Adipocyte (in vitro differentiated cells): ENCODE results near the gene P4HA3.
"Not testable (repeated sequence)": the region's sequence is repeated elsewhere in the genome, so short reads cannot be mapped to it uniquely, and the experiment has no call there.

Experiments used
- DNase-seq: peaks from one replicate; pipeline ENCODE4 v3.0.0-alpha.2; 2015; ENCODE audit warnings: low read depth
- H3K27me3 ChIP-seq: replicated peaks from 2 replicates; pipeline ENCODE4 v1.7.0; 2013; ENCODE audit warnings: mild to moderate bottlenecking, low read length, moderate library complexity; ENCODE audit not compliant: control insufficient read depth, insufficient read depth
- H3K36me3 ChIP-seq: 2 replicates; pipeline ENCODE4 v1.7.0; 2013; ENCODE audit warnings: low read length, mild to moderate bottlenecking, moderate library complexity; ENCODE audit not compliant: control insufficient read depth, insufficient read depth, severe bottlenecking
- H3K4me1 ChIP-seq: 2 replicates; pipeline ENCODE4 v1.7.0; 2013; ENCODE audit warnings: mild to moderate bottlenecking, low read length, moderate library complexity; ENCODE audit not compliant: control insufficient read depth, insufficient read depth
- H3K4me3 ChIP-seq: 2 replicates; pipeline ENCODE4 v1.7.0; 2013; ENCODE audit warnings: mild to moderate bottlenecking, low read length, moderate library complexity
- H3K9ac ChIP-seq: 2 replicates; pipeline ENCODE4 v1.7.0; 2013; ENCODE audit warnings: mild to moderate bottlenecking, low read length, moderate library complexity
- H3K9me3 ChIP-seq: 2 replicates; pipeline ENCODE4 v1.7.0; 2013; ENCODE audit warnings: mild to moderate bottlenecking, low read length, moderate library complexity; ENCODE audit not compliant: control insufficient read depth

P4HA3 gene

GRCh38 chr11:74311352-74311926 is at the start of gene P4HA3:
P4HA3 (minus strand) TSS chr11:74311640; CDS start chr11:74311611, 29 bp downstream.
- Histone ChIP-seq H3K4me1 (peaks cover 15% of the 10 kb centered on the region), H3K9me3 (no peaks in the 10 kb centered on the region), H3K9ac (peak within 1 kb of the TSS; percentile 71), H3K27me3 (no peaks in the 10 kb centered on the region), H3K4me3 (peak within 1 kb of the TSS; percentile 78), H3K36me3 (no peaks in the 10 kb centered on the region)
- peak; percentile 62 for DNase-seq

- Histone ChIP-seq H3K9me3 (no peaks in the 10 kb centered on the region), H3K36me3 (no peaks in the 10 kb centered on the region), H3K27me3 (no peaks in the 10 kb centered on the region), H3K4me1 (no peaks in the 10 kb centered on the region), H3K4me3 (no peak overlapping the region), H3K9ac (no peak overlapping the region)
- DNase-seq = peak; percentile 32
Observed at GRCh38 chr11:74357449-74357848, 46.0 kb upstream of the P4HA3 start.

- DNase-seq = no peak
- no peaks in the 10 kb centered on the region for H3K27me3 ChIP-seq
- H3K4me3 ChIP-seq = no peak overlapping the region
- H3K9ac ChIP-seq = no peak overlapping the region
- H3K9me3 ChIP-seq = no peaks in the 10 kb centered on the region
- H3K36me3 ChIP-seq = no peaks in the 10 kb centered on the region
- no peaks in the 10 kb centered on the region for H3K4me1 ChIP-seq
Observed at GRCh38 chr11:74355626-74356025, 44.2 kb upstream of the P4HA3 start.

- peak; percentile 57 for DNase-seq
- Histone ChIP-seq H3K9ac (no peak overlapping the region), H3K9me3 (no peaks in the 10 kb centered on the region), H3K36me3 (no peaks in the 10 kb centered on the region), H3K4me3 (no peak overlapping the region), H3K27me3 (no peaks in the 10 kb centered on the region), H3K4me1 (no peaks in the 10 kb centered on the region)
Observed at GRCh38 chr11:74354036-74354435, 42.6 kb upstream of the P4HA3 start.

- Histone ChIP-seq H3K4me1 (peaks cover 5% of the 10 kb centered on the region), H3K9ac (no peak overlapping the region), H3K27me3 (no peaks in the 10 kb centered on the region), H3K4me3 (no peak overlapping the region), H3K36me3 (no peaks in the 10 kb centered on the region), H3K9me3 (no peaks in the 10 kb centered on the region)
- DNase-seq = no peak
Observed at GRCh38 chr11:74347381-74347780, 35.9 kb upstream of the P4HA3 start.

- Histone ChIP-seq H3K36me3 (no peaks in the 10 kb centered on the region), H3K9ac (no peak overlapping the region), H3K27me3 (no peaks in the 10 kb centered on the region), H3K4me1 (peaks cover 5% of the 10 kb centered on the region), H3K4me3 (no peak overlapping the region), H3K9me3 (no peaks in the 10 kb centered on the region)
- peak; percentile 38 for DNase-seq
Observed at GRCh38 chr11:74345420-74345819, 34.0 kb upstream of the P4HA3 start.

GRCh38 chr11:74341921-74342320 is 30.5 kb upstream of the P4HA3 start:
- H3K27me3 ChIP-seq = no peaks in the 10 kb centered on the region
- no peaks in the 10 kb centered on the region for H3K9me3 ChIP-seq
- no peaks in the 10 kb centered on the region for H3K36me3 ChIP-seq
- H3K4me1 ChIP-seq = no peaks in the 10 kb centered on the region
- DNase-seq = no peak
- H3K4me3 ChIP-seq = no peak overlapping the region
- no peak overlapping the region for H3K9ac ChIP-seq

GRCh38 chr11:74339619-74340018 is 28.2 kb upstream of the P4HA3 start:
- DNase-seq = no peak
- H3K4me1 ChIP-seq = no peaks in the 10 kb centered on the region
- H3K36me3 ChIP-seq = no peaks in the 10 kb centered on the region
- no peak overlapping the region for H3K9ac ChIP-seq
- H3K9me3 ChIP-seq = no peaks in the 10 kb centered on the region
- H3K4me3 ChIP-seq = no peak overlapping the region
- no peaks in the 10 kb centered on the region for H3K27me3 ChIP-seq

- H3K9me3 ChIP-seq = no peaks in the 10 kb centered on the region
- DNase-seq = no peak
- no peak overlapping the region for H3K4me3 ChIP-seq
- H3K4me1 ChIP-seq = no peaks in the 10 kb centered on the region
- no peak overlapping the region for H3K9ac ChIP-seq
- no peaks in the 10 kb centered on the region for H3K36me3 ChIP-seq
- H3K27me3 ChIP-seq = no peaks in the 10 kb centered on the region
Observed at GRCh38 chr11:74338963-74339362, 27.5 kb upstream of the P4HA3 start.

- Histone ChIP-seq H3K27me3 (no peaks in the 10 kb centered on the region), H3K4me3 (no peak overlapping the region), H3K9me3 (no peaks in the 10 kb centered on the region), H3K36me3 (no peaks in the 10 kb centered on the region), H3K4me1 (peaks cover 11% of the 10 kb centered on the region), H3K9ac (no peak overlapping the region)
- no peak for DNase-seq
Observed at GRCh38 chr11:74333193-74333592, 21.8 kb upstream of the P4HA3 start.

GRCh38 chr11:74332291-74332690 is 20.9 kb upstream of the P4HA3 start:
- Histone ChIP-seq H3K9me3 (no peaks in the 10 kb centered on the region), H3K4me3 (no peak overlapping the region), H3K4me1 (peaks cover 11% of the 10 kb centered on the region), H3K9ac (no peak overlapping the region), H3K27me3 (no peaks in the 10 kb centered on the region), H3K36me3 (no peaks in the 10 kb centered on the region)
- no peak for DNase-seq

GRCh38 chr11:74331000-74331399 is 19.6 kb upstream of the P4HA3 start:
- not testable (repeated sequence) for H3K36me3 ChIP-seq, DNase-seq, H3K9me3 ChIP-seq, H3K4me3 ChIP-seq, H3K27me3 ChIP-seq, H3K9ac ChIP-seq
- H3K4me1 ChIP-seq = peaks cover 19% of the 10 kb centered on the region
